Measurements from ENCODE around the gene CNTN5. TPM values are rescaled to one million over a fixed set of nuclear protein-coding genes. Genes with fewer than 3 reads are reported as not detected.

CNTN5 gene
- total RNA-seq, 1 experiment from 2014 or later = not detected

- no peaks in the 10 kb centered on the region for H3K79me2 ChIP-seq (ENCODE audit: low read length)
- H3K4me1 ChIP-seq (ENCODE audit: insufficient read depth, low read length) = no peaks in the 10 kb centered on the region
- TF ChIP-seq, protein P1, sequence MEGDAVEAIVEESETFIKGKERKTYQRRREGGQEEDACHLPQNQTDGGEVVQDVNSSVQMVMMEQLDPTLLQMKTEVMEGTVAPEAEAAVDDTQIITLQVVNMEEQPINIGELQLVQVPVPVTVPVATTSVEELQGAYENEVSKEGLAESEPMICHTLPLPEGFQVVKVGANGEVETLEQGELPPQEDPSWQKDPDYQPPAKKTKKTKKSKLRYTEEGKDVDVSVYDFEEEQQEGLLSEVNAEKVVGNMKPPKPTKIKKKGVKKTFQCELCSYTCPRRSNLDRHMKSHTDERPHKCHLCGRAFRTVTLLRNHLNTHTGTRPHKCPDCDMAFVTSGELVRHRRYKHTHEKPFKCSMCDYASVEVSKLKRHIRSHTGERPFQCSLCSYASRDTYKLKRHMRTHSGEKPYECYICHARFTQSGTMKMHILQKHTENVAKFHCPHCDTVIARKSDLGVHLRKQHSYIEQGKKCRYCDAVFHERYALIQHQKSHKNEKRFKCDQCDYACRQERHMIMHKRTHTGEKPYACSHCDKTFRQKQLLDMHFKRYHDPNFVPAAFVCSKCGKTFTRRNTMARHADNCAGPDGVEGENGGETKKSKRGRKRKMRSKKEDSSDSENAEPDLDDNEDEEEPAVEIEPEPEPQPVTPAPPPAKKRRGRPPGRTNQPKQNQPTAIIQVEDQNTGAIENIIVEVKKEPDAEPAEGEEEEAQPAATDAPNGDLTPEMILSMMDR (conservative IDR thresholded peaks at IDR 0.05; ENCODE audit: low read depth, low read length) = no peak
- H2AFZ ChIP-seq (ENCODE audit: low read length) = no peak overlapping the region
- H4K20me1 ChIP-seq (ENCODE audit: low read length) = no peaks in the 10 kb centered on the region
- no peaks in the 10 kb centered on the region for H3K36me3 ChIP-seq (ENCODE audit: low read depth, low read length)
- no peak overlapping the region for H3K27ac ChIP-seq (ENCODE audit: low read length)
- ChIA-PET POLR2A (ENCODE audit: unreplicated experiment) (no interaction called here), CTCF (no interaction called here)
- no peaks in the 10 kb centered on the region for H3F3A ChIP-seq (ENCODE audit: low read length, unreplicated experiment)
- ATAC-seq (no peak), DNase-seq (no peak)
- H3K4me2 ChIP-seq (ENCODE audit: low read length) = no peak overlapping the region
- no TSS peak for BruUV-seq (replicated peaks)
- H3K4me3 ChIP-seq (ENCODE audit: low read length) = no peak overlapping the region
- peaks cover 9% of the 10 kb centered on the region for H3K9me3 ChIP-seq (ENCODE audit: low read length)
- no peak overlapping the region for H3K9ac ChIP-seq (ENCODE audit: low read length)
- intact Hi-C loops (cut with micrococcal nuclease) = no loop called here
- no peaks in the 10 kb centered on the region for H3K9me2 ChIP-seq (replicated peaks; ENCODE audit: low read length)
- peaks cover 9% of the 10 kb centered on the region; the same call in 1 of the 2 replicates for H3K27me3 ChIP-seq (ENCODE audit: low read length)
Measured at GRCh38 chr11:99920956-99921355, 900.2 kb downstream of the CNTN5 start.

- ATAC-seq (no peak), DNase-seq (no peak)
- Histone ChIP-seq H3K27ac (ENCODE audit: low read length) (no peak overlapping the region), H3K4me3 (ENCODE audit: low read length) (no peak overlapping the region), H4K20me1 (ENCODE audit: low read length) (no peaks in the 10 kb centered on the region), H3K79me2 (ENCODE audit: low read length) (no peaks in the 10 kb centered on the region), H2AFZ (ENCODE audit: low read length) (no peak overlapping the region), H3K9me3 (ENCODE audit: low read length) (no peaks in the 10 kb centered on the region), H3K9me2 (replicated peaks; ENCODE audit: low read length) (no peaks in the 10 kb centered on the region), H3K9ac (ENCODE audit: low read length) (no peak overlapping the region), H3K36me3 (ENCODE audit: low read depth, low read length) (no peaks in the 10 kb centered on the region), H3K27me3 (ENCODE audit: low read length) (peaks cover 6% of the 10 kb centered on the region; the same call in 1 of the 2 replicates), H3F3A (ENCODE audit: low read length, unreplicated experiment) (no peaks in the 10 kb centered on the region), H3K4me1 (ENCODE audit: insufficient read depth, low read length) (no peaks in the 10 kb centered on the region), H3K4me2 (ENCODE audit: low read length) (no peak overlapping the region)
- POLR2A ChIA-PET (ENCODE audit: unreplicated experiment) = no interaction called here
- CTCF ChIA-PET = no interaction called here
- no TSS peak for BruUV-seq (replicated peaks)
- intact Hi-C loops (cut with micrococcal nuclease) = no loop called here
- TF ChIP-seq, protein P1 (conservative IDR thresholded peaks at IDR 0.05; ENCODE audit: low read depth, low read length) = no peak
- TF ChIP-seq EZH2 (IDR thresholded peaks at IDR 0.05; ENCODE audit: low read length, unreplicated experiment) (no peak), EZH2phosphoT487 (IDR thresholded peaks at IDR 0.05; ENCODE audit: borderline replicate concordance, low read length) (no peak)
Measured at GRCh38 chr11:99925968-99926367, 905.2 kb downstream of the CNTN5 start.

DNA sequence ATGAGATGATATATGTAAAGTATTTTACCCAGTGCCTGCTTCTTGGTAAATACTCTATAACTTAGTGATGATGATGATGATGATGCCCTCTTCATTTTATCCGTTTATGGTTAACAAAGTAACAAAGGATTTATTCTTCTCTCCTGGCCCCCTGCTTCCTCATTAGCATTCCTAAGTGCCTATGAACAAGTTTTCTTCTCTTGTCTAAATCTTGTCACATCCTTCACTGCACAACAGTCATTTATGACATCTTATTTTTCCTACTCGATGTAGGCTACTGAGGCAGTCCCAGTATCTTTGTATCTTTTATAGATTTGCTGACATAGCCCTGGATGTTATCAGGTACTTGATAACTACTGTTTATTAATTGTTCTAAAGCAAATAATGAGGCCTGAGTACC, 911.9 kb downstream of the CNTN5 start:
- ATAC-seq (no peak), DNase-seq (no peak)
- Histone ChIP-seq H3K4me2 (ENCODE audit: low read length) (no peak overlapping the region), H3F3A (ENCODE audit: low read length, unreplicated experiment) (no peaks in the 10 kb centered on the region), H3K9me2 (replicated peaks; ENCODE audit: low read length) (no peaks in the 10 kb centered on the region), H2AFZ (ENCODE audit: low read length) (no peak overlapping the region), H3K9me3 (ENCODE audit: low read length) (no peaks in the 10 kb centered on the region), H3K4me3 (ENCODE audit: low read length) (no peak overlapping the region), H3K79me2 (ENCODE audit: low read length) (no peaks in the 10 kb centered on the region), H3K27ac (ENCODE audit: low read length) (no peak overlapping the region), H3K36me3 (ENCODE audit: low read depth, low read length) (no peaks in the 10 kb centered on the region), H3K9ac (ENCODE audit: low read length) (no peak overlapping the region), H4K20me1 (ENCODE audit: low read length) (no peaks in the 10 kb centered on the region), H3K27me3 (ENCODE audit: low read length) (peaks cover 7% of the 10 kb centered on the region), H3K4me1 (ENCODE audit: insufficient read depth, low read length) (0 out of 2 replicates have a peak, but pooled peaks cover 5% of the 10 kb centered on the region)
- TF ChIP-seq EZH2phosphoT487 (IDR thresholded peaks at IDR 0.05; ENCODE audit: borderline replicate concordance, low read length) (no peak), EZH2 (IDR thresholded peaks at IDR 0.05; ENCODE audit: low read length, unreplicated experiment) (no peak)
- TF ChIP-seq, protein P1 (conservative IDR thresholded peaks at IDR 0.05; ENCODE audit: low read depth, low read length) = no peak
- CTCF ChIA-PET = no interaction called here
- BruUV-seq (replicated peaks) = no TSS peak
- intact Hi-C loops (cut with micrococcal nuclease) = no loop called here
- POLR2A ChIA-PET (ENCODE audit: unreplicated experiment) = no interaction called here
